NCI-H524 (cell line): ENCODE results near the gene PLEKHB1.

ENCODE experiments used
- DNase-seq, 2 experiments: peaks; one replicate each; lab custom pipeline; 2025; lab: John Stamatoyannopoulos, UW

PLEKHB1 gene

DNA sequence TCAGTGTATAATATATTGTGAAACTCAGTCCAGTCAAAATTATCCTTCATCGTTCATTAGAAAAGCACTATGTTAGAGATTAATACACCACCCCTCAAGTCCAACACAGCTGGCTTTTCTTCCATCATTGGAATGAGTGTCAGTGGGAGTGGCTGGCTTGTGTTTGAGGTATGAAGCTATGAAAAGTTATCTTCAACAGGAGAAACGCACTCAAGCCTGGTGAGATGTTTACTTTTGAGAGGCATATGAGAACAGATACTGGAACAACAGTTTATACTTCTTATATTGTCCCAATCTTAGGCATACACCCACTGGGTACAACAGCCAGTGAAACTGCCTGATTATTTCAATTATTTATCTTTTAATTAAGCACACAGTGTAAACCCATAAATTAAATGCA, 34.3 kb downstream of the PLEKHB1 start:
- DNase-seq: no peak

GRCh38 chr11:73693899-73694525, 47.6 kb downstream of the PLEKHB1 start:
- DNase-seq: no peak

GRCh38 chr11:73705053-73705452, 58.7 kb downstream of the PLEKHB1 start:
- DNase-seq: no peak

DNA sequence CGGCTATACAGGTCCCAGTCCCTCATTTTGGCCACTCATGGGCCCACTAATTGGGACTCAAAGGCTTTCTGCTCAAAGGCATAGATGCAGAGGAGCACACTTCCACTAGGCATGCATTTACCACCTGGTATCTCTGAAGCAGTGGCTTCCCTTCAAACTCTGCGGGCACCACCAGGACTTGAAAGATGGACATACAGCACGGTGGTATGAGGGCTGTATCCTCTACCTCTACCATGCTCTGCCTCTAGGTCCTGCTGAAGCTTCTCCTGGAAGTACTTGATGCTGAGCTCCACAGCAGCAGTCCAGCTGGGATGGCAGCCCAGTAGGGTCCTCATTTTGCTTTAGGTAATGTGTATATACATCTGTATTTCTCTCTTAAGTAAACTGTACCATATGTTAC, 64.6 kb downstream of the PLEKHB1 start:
- DNase-seq: peak in 1 of 2 experiments; percentile 34
